Upper lobe of right lung (tissue), 1 donor: ENCODE data around the gene MAML3. TPM values are rescaled to one million over a fixed set of nuclear protein-coding genes. Genes with fewer than 3 reads are reported as not detected.

ENCODE experiments used
- ATAC-seq: fragments of 200-7000 bp; cut with Tn5 transposase; one replicate; pipeline ENCODE4 v1.9.1; 2020; ENCODE audit warnings: mild to moderate bottlenecking, moderate library complexity
- DNase-seq: peaks from one replicate; pipeline ENCODE4 v3.0.0-alpha.2; 2020
- H3K27ac ChIP-seq: fragments of 200-600 bp; one replicate; pipeline ENCODE4 v1.8.0; 2022
- H3K27me3 ChIP-seq: fragments of 200-600 bp; one replicate; pipeline ENCODE4 v1.8.0; 2022; ENCODE audit warnings: mild to moderate bottlenecking
- H3K36me3 ChIP-seq: fragments of 200-600 bp; one replicate; pipeline ENCODE4 v1.8.0; 2022
- H3K4me1 ChIP-seq: fragments of 200-600 bp; one replicate; pipeline ENCODE4 v1.8.0; 2022
- H3K4me3 ChIP-seq: fragments of 200-600 bp; one replicate; pipeline ENCODE4 v1.8.0; 2022; ENCODE audit warnings: mild to moderate bottlenecking
- H3K9me3 ChIP-seq: fragments of 200-600 bp; one replicate; pipeline ENCODE4 v1.8.0; 2022
- intact Hi-C: fragments of 100-400 bp; cut with DNase I; formaldehyde crosslinking; loops from one replicate; pipeline ENCODE4 v1.11.0; 2022
- total RNA-seq: library from RNA; stranded (reverse); fragmentation: NEBNext Ultra II Directional; extraction: Animal tissue kit (Norgen Biotek cat#: 25700); gene quantifications from one replicate; pipeline ENCODE4 v1.2.1, GENCODE V29; 2021
- TF ChIP-seq, protein P1 (sequence below): fragments of 200-600 bp; IDR thresholded peaks from one replicate; pipeline ENCODE4 v1.8.0; 2022; ENCODE audit warnings: antibody characterized with exemption
- donor health status: DM: no; HTN: yes; CAD: no; lungs with severe emphysema.

Gene MAML3
- total RNA-seq, 1 donor from 2014 or later = 13.1 TPM

GRCh38 chr4:139886798-139887197, 267.2 kb downstream of the MAML3 start:
- H3K27ac ChIP-seq = peak overlapping the region; percentile 71
- TF ChIP-seq, protein P1, sequence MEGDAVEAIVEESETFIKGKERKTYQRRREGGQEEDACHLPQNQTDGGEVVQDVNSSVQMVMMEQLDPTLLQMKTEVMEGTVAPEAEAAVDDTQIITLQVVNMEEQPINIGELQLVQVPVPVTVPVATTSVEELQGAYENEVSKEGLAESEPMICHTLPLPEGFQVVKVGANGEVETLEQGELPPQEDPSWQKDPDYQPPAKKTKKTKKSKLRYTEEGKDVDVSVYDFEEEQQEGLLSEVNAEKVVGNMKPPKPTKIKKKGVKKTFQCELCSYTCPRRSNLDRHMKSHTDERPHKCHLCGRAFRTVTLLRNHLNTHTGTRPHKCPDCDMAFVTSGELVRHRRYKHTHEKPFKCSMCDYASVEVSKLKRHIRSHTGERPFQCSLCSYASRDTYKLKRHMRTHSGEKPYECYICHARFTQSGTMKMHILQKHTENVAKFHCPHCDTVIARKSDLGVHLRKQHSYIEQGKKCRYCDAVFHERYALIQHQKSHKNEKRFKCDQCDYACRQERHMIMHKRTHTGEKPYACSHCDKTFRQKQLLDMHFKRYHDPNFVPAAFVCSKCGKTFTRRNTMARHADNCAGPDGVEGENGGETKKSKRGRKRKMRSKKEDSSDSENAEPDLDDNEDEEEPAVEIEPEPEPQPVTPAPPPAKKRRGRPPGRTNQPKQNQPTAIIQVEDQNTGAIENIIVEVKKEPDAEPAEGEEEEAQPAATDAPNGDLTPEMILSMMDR = no peak
- peaks cover 21% of the 10 kb centered on the region for H3K4me1 ChIP-seq
- intact Hi-C loops = no loop called here
- DNase-seq (no peak), ATAC-seq (no peak)
- H3K36me3 ChIP-seq = no peaks in the 10 kb centered on the region
- no peaks in the 10 kb centered on the region for H3K9me3 ChIP-seq
- no peaks in the 10 kb centered on the region for H3K27me3 ChIP-seq
- peak overlapping the region; percentile 42 for H3K4me3 ChIP-seq

DNA sequence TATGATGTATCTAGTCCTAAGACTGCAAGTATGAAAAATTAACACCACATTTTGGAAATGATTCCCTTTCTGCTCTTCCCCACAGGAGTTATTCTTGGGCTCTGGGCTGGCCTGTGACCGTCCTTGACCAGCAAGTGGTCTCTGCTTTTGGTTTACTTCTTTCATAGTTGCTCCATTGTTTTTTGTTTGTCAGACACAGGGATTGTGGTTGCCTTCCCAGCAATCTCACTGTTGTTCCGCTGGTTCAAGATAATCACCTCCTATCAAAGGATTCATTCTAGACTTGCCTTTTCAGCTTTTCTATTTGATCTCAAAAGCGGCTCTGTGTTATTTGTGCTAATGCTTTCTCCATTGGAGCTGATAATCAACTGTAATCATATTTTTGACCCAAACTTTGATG, 269.5 kb downstream of the MAML3 start:
- DNase-seq = no peak
- intact Hi-C loops = no loop called here

DNA sequence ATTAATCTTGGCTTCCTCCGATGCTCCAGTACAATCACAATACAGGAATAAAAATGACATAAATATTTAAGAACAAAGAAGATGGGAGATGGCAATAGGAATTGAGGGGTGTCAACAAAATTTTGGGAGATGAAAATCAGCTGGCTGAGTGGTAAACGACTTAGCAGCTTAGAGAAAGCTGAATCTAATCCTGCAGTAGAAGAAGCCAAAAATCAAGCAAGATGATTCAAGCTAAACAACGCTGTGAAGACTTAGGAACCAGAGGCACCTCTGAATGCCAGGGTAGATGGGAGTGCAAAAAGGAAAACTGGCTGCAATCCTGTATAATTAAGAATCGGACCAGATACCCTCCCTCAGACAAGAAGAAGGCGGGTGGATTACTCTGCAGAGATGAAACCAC, 273.1 kb downstream of the MAML3 start:
- H3K4me3 ChIP-seq = no peak overlapping the region
- DNase-seq (no peak), ATAC-seq (no peak)
- H3K9me3 ChIP-seq = no peaks in the 10 kb centered on the region
- intact Hi-C loops = no loop called here
- no peaks in the 10 kb centered on the region for H3K27me3 ChIP-seq
- no peak overlapping the region for H3K27ac ChIP-seq
- no peaks in the 10 kb centered on the region for H3K36me3 ChIP-seq
- TF ChIP-seq, protein P1 = no peak
- H3K4me1 ChIP-seq = peaks cover 9% of the 10 kb centered on the region

More for the DNA sequence above, 269.5 kb downstream of the MAML3 start:
- H3K27ac ChIP-seq = no peak overlapping the region
- H3K36me3 ChIP-seq = no peaks in the 10 kb centered on the region
- no peaks in the 10 kb centered on the region for H3K9me3 ChIP-seq
- ATAC-seq = no peak
- no peaks in the 10 kb centered on the region for H3K27me3 ChIP-seq
- peaks cover 21% of the 10 kb centered on the region for H3K4me1 ChIP-seq
- TF ChIP-seq, protein P1 = no peak
- H3K4me3 ChIP-seq = no peak overlapping the region

GRCh38 chr4:139878050-139878449, 275.9 kb downstream of the MAML3 start:
- no peak overlapping the region for H3K4me3 ChIP-seq
- no peaks in the 10 kb centered on the region for H3K27me3 ChIP-seq
- DNase-seq (no peak), ATAC-seq (no peak)
- no peak overlapping the region for H3K27ac ChIP-seq
- intact Hi-C loops = no loop called here
- H3K36me3 ChIP-seq = no peaks in the 10 kb centered on the region
- TF ChIP-seq, protein P1 = no peak
- no peaks in the 10 kb centered on the region for H3K9me3 ChIP-seq
- peaks cover 9% of the 10 kb centered on the region for H3K4me1 ChIP-seq

- no peak overlapping the region for H3K4me3 ChIP-seq
- no peaks in the 10 kb centered on the region for H3K27me3 ChIP-seq
- H3K27ac ChIP-seq = no peak overlapping the region
- H3K9me3 ChIP-seq = no peaks in the 10 kb centered on the region
- ATAC-seq (peak; percentile 58), DNase-seq (no peak)
- intact Hi-C loops = no loop called here
- no peaks in the 10 kb centered on the region for H3K36me3 ChIP-seq
- TF ChIP-seq, protein P1 = no peak
- H3K4me1 ChIP-seq = peaks cover 9% of the 10 kb centered on the region
Measured at GRCh38 chr4:139876337-139876941, 277.5 kb downstream of the MAML3 start.

- no peak overlapping the region for H3K4me3 ChIP-seq
- H3K27ac ChIP-seq = no peak overlapping the region
- TF ChIP-seq, protein P1 = no peak
- no peak for DNase-seq
- ATAC-seq = no peak
- H3K27me3 ChIP-seq = no peaks in the 10 kb centered on the region
- intact Hi-C loops = no loop called here
- H3K4me1 ChIP-seq = peaks cover 9% of the 10 kb centered on the region
- H3K9me3 ChIP-seq = no peaks in the 10 kb centered on the region
- H3K36me3 ChIP-seq = no peaks in the 10 kb centered on the region
Measured at GRCh38 chr4:139875411-139875825, 278.6 kb downstream of the MAML3 start.
